A549 (cell line): ENCODE results near the gene MAFB.

Source experiments
- HMGXB4 ChIP-seq: fragments of 250-450 bp; sonication (Bioruptor Pico); IDR thresholded peaks from 2 replicates; pipeline ENCODE4 v1.5.0; 2021; ENCODE audit warnings: mild to moderate bottlenecking, moderate library complexity, borderline replicate concordance
- JUN ChIP-seq, 2 experiments: fragments of >200 bp; sonication (Bioruptor Twin); formaldehyde crosslinking; IDR thresholded peaks; 2 replicates in 1 of 2; 3 replicates in 1 of 2; pipeline ENCODE4 v1.6.1; 2016 to 2017
- MYC ChIP-seq: IDR thresholded peaks from 2 replicates; pipeline ENCODE4 v1.6.1; 2012; ENCODE audit warnings: mild to moderate bottlenecking, inconsistent platforms, low read length, improper control_type of control experiment, borderline replicate concordance
- POLR2A ChIP-seq: IDR thresholded peaks from 2 replicates; pipeline ENCODE4 v1.6.1; 2012; ENCODE audit warnings: mild to moderate bottlenecking, low read length
- POLR2AphosphoS2 ChIP-seq: conservative IDR thresholded peaks from 2 replicates; pipeline ENCODE4 v1.6.1; 2012; ENCODE audit warnings: low read length, improper control_type of control experiment, inconsistent platforms
- RCOR1 ChIP-seq: fragments of 150-350 bp; IDR thresholded peaks from 2 replicates; pipeline ENCODE4 v1.6.1; 2014; ENCODE audit warnings: antibody characterized with exemption, low read length, low read depth
- TF ChIP-seq, protein P1 (sequence below): fragments of >200 bp; sonication (Bioruptor Twin); formaldehyde crosslinking; IDR thresholded peaks from 3 replicates; pipeline ENCODE4 v1.5.1; 2016

- TF ChIP-seq POLR2AphosphoS2 (no peak), RCOR1 (no peak), POLR2A (no peak), HMGXB4 (no peak), MYC (no peak), JUN (IDR thresholded peaks at IDR 0.05) (no peak)
- TF ChIP-seq, protein P1, sequence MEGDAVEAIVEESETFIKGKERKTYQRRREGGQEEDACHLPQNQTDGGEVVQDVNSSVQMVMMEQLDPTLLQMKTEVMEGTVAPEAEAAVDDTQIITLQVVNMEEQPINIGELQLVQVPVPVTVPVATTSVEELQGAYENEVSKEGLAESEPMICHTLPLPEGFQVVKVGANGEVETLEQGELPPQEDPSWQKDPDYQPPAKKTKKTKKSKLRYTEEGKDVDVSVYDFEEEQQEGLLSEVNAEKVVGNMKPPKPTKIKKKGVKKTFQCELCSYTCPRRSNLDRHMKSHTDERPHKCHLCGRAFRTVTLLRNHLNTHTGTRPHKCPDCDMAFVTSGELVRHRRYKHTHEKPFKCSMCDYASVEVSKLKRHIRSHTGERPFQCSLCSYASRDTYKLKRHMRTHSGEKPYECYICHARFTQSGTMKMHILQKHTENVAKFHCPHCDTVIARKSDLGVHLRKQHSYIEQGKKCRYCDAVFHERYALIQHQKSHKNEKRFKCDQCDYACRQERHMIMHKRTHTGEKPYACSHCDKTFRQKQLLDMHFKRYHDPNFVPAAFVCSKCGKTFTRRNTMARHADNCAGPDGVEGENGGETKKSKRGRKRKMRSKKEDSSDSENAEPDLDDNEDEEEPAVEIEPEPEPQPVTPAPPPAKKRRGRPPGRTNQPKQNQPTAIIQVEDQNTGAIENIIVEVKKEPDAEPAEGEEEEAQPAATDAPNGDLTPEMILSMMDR = no peak
These were observed 11.6 kb downstream of the MAFB start for GRCh38 chr20:40677343-40677924.
